ENCODE results near the gene LOXHD1.

Gene LOXHD1

DNA sequence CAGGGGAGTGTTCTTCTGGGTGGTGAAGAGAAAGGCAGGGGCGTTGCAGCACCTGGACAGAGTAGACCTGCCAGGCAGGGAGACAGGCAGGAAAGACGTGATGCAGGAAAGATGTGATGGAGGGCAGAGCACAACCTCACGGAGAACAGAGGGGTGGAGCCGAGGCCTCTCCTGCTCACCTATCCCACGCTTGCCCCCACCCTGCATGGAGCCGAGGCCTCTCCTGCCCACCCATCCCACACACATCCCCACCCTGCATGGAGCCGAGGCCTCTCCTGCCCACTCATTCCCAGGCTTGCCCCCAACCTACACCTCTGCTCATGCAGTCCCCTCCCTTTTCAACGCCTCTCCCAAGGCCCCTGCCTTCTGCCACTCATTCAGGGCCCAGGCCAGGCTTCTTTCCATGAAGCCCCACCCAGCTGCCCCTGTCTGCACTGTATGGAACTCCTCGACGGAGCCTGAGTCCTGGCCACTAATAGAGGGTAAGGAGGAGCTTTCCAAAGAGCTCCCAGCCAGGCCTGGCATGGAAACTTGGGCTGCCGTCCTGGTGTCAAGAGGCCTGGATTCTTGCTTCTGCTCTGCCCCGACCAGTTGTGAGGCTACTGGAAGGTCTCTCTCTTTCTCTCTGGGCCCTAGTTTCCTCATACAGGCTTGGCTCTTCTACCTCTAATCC, 32.0 kb upstream of the LOXHD1 start:
- H3K9me3 ChIP-seq, result no peaks in the 10 kb centered on the region
- H3K36me3 ChIP-seq, result no peaks in the 10 kb centered on the region; the same call in 1 of the 2 replicates
- H3K27me3 ChIP-seq, result no peaks in the 10 kb centered on the region
- no peak overlapping the region for H3K4me2 ChIP-seq
- H3K9ac ChIP-seq, result no peak overlapping the region
- TF ChIP-seq Cebpa-rat (IDR thresholded peaks at IDR 0.05), result no peak
- H3K27ac ChIP-seq, result no peak overlapping the region
- H4K20me1 ChIP-seq, result no peaks in the 10 kb centered on the region
- H3K4me1 ChIP-seq, result no peaks in the 10 kb centered on the region
- H3K4me3 ChIP-seq, result no peak overlapping the region

DNA sequence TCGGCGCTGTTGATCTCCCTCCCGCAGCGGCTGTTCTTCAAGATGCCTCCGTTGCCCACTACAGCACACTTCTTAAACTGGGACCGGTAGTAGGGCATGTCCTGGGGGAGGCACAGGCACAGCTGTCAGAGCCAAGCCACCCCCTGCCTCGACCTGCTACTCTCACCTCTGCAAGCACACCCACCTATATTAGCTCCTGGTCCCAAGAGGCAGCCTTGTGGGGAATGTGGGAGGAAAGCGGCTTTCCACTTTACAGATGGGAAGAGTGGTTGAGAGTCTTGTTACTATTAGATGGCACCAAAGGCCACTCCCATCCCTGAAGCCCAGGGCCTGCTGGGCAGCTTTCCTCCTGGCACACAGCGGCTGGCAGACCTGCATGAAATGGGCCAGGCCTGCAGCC, 29.2 kb upstream of the LOXHD1 start:
- no peak overlapping the region for H3K9ac ChIP-seq
- no peaks in the 10 kb centered on the region for H4K20me1 ChIP-seq
- no peak overlapping the region for H3K27ac ChIP-seq
- no peak overlapping the region for H3K4me2 ChIP-seq
- no peak for TF ChIP-seq Cebpa-rat (IDR thresholded peaks at IDR 0.05)
- no peaks in the 10 kb centered on the region for H3K9me3 ChIP-seq
- no peaks in the 10 kb centered on the region for H3K36me3 ChIP-seq
- peaks cover 11% of the 10 kb centered on the region for H3K4me1 ChIP-seq
- no peak overlapping the region for H3K4me3 ChIP-seq
- H3K27me3 ChIP-seq, result no peaks in the 10 kb centered on the region

DNA sequence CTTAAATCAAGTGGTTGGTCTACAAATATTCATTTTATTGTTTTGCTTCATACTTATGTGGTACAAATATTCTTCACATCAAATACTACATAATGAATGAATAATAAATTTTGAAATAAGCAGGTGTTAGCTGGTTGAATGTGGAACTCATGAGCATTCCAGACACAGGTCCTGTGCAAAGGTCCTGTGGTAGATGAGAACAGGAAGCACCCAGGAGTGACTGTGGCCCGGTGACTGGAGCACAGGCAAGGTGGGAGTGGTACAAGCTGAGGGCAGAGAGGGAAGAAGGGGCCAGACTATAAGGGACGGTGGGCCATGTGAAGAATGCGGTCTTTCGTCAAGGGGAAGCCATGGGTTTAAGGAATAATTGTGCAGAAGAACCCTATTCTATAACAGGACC, 26.2 kb upstream of the LOXHD1 start:
- Histone ChIP-seq H3K9me3 (no peaks in the 10 kb centered on the region), H3K36me3 (no peaks in the 10 kb centered on the region), H3K9ac (no peak overlapping the region), H3K4me1 (peaks cover 40% of the 10 kb centered on the region), H3K27ac (no peak overlapping the region), H3K27me3 (no peaks in the 10 kb centered on the region), H3K4me2 (no peak overlapping the region), H3K4me3 (no peak overlapping the region), H4K20me1 (no peaks in the 10 kb centered on the region)
- TF ChIP-seq Cebpa-rat (IDR thresholded peaks at IDR 0.05), result no peak

DNA sequence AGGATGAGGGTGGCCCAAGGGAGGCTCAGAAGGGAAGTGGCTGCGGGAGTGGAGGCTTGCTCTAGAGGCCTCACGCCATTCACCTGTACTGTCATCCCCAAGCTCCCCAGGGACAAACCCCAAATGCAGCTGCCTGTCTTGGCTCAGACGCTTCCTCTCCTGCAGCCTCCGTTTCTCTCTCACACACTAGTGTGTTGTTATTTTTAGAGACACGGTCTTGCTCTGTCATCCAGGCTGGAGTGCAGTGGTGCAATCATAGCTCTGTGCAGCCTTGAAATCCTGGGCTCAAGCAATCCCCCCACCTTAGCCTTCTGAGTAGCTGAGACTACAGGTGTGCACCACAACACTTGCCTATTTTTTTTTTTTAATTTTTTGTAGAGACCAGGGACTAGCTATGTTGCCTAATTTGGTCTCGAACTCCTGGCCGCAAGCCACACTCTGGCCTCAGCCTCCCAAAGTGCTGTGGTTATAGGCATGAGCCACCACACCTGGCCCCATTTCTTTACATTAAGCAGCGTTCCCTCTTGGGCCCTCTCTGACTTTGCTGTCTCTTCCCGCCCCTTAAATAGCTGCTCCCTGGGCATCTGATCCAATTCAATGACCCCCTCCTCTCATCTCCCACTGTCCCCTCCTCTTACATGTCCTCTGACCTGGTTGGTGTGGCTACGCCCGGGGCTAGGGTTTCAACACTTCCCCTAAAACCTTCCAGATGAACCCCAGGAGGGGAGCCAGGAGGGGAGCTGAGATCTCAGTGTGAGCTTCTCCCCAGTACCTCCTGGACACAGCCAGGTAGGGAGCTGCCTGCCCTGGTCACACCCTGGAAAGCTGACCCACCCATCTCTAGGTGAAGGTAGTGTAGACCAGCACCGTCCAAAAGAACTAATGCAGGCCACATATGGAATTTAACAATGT, 24.0 kb upstream of the LOXHD1 start:
- Histone ChIP-seq H3K4me1 (peaks cover 62% of the 10 kb centered on the region), H4K20me1 (no peaks in the 10 kb centered on the region), H3K27me3 (no peaks in the 10 kb centered on the region), H3K27ac (peak overlapping the region; percentile 47; the same call in 1 of the 2 replicates), H3K4me2 (peak overlapping the region; percentile 80), H3K9ac (peak overlapping the region; percentile 17; the same call in 1 of the 2 replicates), H3K9me3 (no peaks in the 10 kb centered on the region), H3K36me3 (no peaks in the 10 kb centered on the region), H3K4me3 (peak overlapping the region; percentile 16; the same call in 1 of the 2 replicates)
- TF ChIP-seq Cebpa-rat (IDR thresholded peaks at IDR 0.05), result peak; percentile 62; the same call in 1 of the 2 replicates

DNA sequence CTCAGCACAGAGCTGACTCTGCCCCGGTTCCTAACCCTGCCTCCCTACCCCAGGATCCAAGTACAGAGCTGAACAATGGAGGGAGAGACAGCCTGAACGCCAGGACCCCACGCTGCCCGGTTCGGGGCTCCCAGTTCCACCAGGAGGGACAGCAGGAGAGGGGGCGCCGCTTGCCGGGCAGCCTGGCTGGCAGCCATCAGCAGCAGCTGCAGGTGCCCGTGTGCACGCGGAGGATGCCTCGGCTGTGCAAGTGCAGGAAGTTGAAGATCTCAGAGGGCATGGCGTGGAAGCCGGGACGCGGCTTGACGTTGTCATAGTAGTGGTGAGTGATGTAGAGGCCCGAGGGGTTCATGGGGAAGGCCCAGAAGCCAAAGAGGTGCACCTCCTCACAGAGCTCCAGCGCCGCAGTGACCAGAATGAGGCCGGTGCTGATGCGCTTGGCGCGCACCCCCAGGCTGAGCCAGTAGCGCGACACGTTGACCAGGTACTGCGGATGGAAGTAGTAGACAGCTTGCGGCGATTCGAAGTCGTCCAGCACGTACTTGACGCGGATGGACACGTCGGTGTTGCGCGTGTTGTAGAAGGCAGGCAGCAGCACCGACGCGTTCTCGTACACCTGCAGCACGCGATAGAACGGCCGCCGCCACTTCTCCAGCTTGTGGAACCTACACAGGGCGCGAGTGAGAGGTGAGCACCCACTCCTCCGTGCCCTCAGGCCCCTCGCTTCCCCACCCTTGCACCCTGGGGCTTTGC, 23.0 kb upstream of the LOXHD1 start:
- peaks cover 73% of the 10 kb centered on the region for H3K4me1 ChIP-seq
- H3K27me3 ChIP-seq, result no peaks in the 10 kb centered on the region
- H3K27ac ChIP-seq, result peak overlapping the region; percentile 39; the same call in 1 of the 2 replicates
- no peak for TF ChIP-seq Cebpa-rat (IDR thresholded peaks at IDR 0.05)
- H4K20me1 ChIP-seq, result no peaks in the 10 kb centered on the region
- no peaks in the 10 kb centered on the region for H3K36me3 ChIP-seq
- H3K4me2 ChIP-seq, result peak overlapping the region; percentile 80
- 0 out of 2 replicates have a peak, but pooled peaks cover 5% of the 10 kb centered on the region for H3K9me3 ChIP-seq
- H3K9ac ChIP-seq, result no peak overlapping the region
- H3K4me3 ChIP-seq, result no peak overlapping the region

DNA sequence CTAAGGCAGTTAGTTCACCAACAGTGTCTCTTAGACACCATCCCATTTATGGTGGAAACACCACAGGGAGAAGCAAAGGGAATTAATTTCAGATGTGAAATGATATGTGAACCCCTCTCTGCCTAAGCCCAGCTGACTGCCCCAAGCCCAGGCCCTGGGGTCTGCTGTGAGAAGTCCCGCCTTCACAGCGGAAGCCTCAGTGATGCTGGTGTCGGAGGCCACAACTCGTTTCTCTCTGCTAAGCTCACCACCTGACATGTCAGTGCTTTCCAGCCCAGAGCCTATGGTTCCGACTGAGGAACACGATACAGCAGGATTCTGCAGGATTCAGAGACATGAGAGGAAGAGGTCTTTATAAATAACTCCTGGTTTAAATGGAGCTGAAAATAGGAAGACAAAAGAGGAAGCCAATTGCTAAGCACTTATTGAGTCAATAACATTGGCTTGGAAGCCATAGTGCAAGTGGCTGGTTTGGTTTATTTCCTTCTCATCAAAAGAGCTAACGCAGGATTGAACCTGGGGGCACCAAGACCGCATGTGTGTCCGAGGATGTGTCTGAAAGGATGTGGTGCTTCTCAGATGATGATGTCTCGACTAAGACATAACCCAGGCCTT, 21.9 kb upstream of the LOXHD1 start:
- Histone ChIP-seq H3K9ac (no peak overlapping the region), H3K4me2 (peak overlapping the region; percentile 80), H3K9me3 (peaks cover 14% of the 10 kb centered on the region; the same call in 1 of the 2 replicates), H3K27me3 (no peaks in the 10 kb centered on the region), H3K36me3 (no peaks in the 10 kb centered on the region), H4K20me1 (no peaks in the 10 kb centered on the region), H3K27ac (peak overlapping the region; percentile 39; the same call in 1 of the 2 replicates), H3K4me1 (peaks cover 84% of the 10 kb centered on the region), H3K4me3 (no peak overlapping the region)
- no peak for TF ChIP-seq Cebpa-rat (IDR thresholded peaks at IDR 0.05)

DNA sequence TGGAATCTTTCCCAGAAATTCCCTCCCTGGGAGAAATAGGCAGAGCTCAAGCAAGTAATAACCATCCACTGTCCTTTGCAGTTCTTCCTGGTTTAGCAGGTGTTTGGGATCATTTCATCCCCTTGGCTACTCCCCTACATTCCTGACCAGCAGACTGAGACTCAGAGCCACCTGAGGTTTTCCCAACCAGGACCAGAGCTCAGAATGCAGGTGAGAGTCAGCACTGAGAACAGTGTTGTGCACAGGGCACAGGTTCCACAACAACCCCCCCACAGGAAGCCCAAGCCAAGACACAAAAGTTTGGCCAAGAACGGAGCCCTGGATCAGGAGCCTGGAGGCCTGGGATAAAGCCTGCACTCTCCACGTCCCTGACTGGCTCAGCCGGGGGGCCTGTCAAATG, 21.0 kb upstream of the LOXHD1 start:
- no peak overlapping the region for H3K4me3 ChIP-seq
- peak overlapping the region; percentile 80; the same call in 1 of the 2 replicates for H3K4me2 ChIP-seq
- no peak overlapping the region for H3K27ac ChIP-seq
- no peak for TF ChIP-seq Cebpa-rat (IDR thresholded peaks at IDR 0.05)
- H3K9ac ChIP-seq, result no peak overlapping the region
- peaks cover 14% of the 10 kb centered on the region; the same call in 1 of the 2 replicates for H3K9me3 ChIP-seq
- no peaks in the 10 kb centered on the region for H3K27me3 ChIP-seq
- H3K36me3 ChIP-seq, result no peaks in the 10 kb centered on the region
- no peaks in the 10 kb centered on the region for H4K20me1 ChIP-seq
- H3K4me1 ChIP-seq, result peaks cover 91% of the 10 kb centered on the region

DNA sequence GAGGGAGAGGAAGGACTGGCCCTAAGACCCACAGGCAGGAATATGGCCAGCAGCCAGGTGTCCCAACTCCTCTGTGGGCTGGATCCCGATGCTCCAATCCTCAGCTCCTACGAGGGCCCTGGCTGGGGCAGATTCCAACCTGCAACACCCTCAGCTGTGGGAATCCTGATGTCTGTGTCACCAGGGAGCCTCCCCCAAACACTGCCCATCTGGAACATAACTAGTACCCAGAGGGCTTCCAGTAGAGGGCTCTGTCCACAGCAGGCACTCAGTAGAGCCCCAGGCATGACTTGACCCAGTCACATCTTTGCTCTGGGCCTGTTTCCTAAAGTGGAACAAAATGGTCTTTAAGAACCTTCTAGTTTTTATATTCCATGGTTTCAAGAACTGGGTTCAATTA, 20.6 kb upstream of the LOXHD1 start:
- H3K4me1 ChIP-seq, result peaks cover 95% of the 10 kb centered on the region
- no peaks in the 10 kb centered on the region for H3K36me3 ChIP-seq
- 0 out of 2 replicates have a peak overlapping the region, but pooled peaks have one; percentile 80 for H3K4me2 ChIP-seq
- no peak overlapping the region for H3K9ac ChIP-seq
- no peaks in the 10 kb centered on the region for H3K27me3 ChIP-seq
- no peaks in the 10 kb centered on the region for H4K20me1 ChIP-seq
- peaks cover 14% of the 10 kb centered on the region; the same call in 1 of the 2 replicates for H3K9me3 ChIP-seq
- no peak overlapping the region for H3K4me3 ChIP-seq
- no peak overlapping the region for H3K27ac ChIP-seq
- no peak for TF ChIP-seq Cebpa-rat (IDR thresholded peaks at IDR 0.05)

Data from BLaER1 (cell line).